Stimulated activated CD8-positive, alpha-beta memory T cell treated with anti-CD3 and anti-CD28 coated beads, Interleukin-12 subunit alpha, Interleukin-12 subunit beta, amount 100 ng/mL, for 24 hours (primary cell): ENCODE results near the gene BRAT1.
"Not testable (repeated sequence)": the region's sequence is repeated elsewhere in the genome, so short reads cannot be mapped to it uniquely, and the experiment has no call there.

Experiments used
- DNase-seq: peaks from one replicate; pipeline ENCODE4 v3.0.0-alpha.2; 2020; ENCODE audit errors: extremely low read depth

BRAT1 gene

DNA sequence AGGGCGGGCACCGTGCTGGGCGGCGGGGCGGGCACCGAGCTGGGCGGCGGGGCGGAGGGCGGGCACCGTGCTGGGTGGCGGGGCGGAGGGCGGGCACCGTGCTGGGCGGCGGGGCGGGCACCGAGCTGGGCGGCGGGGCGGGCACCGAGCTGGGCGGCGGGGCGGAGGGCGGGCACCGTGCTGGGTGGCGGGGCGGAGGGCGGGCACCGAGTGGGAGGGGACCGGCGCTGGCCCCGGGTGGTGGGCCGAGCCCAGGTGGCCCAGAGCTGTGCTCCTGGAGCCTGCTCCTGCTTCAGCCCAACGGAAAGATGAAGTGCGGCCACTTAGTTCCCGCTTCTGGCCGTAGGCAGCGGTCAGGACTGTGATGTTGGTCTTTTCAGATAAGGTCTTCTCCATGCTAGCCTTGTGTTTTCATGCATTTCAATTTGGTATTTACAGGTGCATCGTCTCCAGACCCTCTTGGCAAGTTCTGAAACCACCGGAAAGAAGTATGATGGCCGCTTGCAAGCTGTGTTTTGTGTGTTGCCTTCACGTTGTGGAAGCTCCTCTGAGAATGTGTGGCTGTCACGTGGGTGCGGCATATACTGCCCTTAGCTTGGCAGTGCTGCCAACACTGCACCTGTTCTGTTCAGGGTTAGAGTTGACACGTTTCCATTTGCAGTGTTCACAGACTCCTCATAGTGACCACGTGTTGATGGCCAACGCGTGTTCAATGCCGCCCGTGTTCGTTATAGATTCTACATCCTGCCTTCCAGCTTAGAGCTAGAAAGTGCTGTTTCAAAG is 28.7 kb upstream of the BRAT1 start:
- DNase-seq, result no peak

DNA sequence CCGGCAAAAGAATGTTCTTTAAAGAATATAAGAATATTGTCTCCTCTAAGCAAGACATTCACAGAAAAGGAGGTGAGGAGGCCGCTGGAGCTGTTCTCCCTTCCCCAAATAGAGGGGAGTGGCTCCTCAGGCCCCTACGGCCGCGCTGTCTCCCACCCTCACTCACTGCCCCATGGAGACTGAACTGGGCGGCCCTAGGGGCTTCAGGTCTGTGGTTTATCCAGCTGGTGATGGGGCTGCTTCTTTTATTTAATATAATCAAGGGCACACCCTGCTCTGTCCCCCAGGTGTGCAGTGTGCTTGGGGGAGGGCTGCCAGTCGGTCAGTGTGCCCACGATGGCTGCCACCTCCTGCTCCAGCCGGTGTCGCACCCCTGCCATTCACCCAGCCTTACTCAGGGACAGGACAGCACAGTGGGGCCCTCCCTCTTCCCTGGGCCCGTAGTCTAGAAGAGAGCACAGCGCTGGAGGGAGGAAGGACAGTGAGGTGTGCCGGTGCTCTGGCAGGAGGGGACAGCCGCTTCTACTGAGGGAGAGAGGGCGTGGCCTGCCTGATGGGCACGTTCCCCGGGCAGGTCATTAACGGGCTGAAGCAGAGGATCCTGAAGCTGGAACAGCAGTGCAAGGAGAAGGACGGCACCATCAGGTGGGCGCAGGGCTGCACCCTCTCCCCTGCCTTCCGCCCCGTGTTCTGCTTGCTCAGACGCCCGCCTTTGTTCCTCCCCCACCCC is 26.8 kb upstream of the BRAT1 start:
- DNase-seq, result no peak

DNA sequence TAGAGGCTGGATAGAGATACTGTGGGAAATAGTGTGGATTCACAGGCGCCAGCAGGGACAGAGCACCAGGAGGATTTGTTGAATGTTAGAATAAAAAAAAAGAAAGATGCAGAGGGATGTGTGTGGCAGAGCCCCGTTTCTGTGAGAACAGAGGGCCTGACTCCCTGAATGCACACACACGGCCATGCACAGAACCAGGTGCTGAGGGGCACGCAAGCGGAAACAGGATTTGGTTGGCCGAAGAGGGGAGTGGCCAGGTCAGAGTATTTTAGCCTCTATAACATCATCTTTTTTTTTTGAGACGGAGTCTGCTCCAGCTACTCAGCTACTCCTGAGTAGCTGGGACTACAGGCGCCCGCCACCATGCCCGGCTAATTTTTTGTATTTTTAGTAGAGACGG is 25.3 kb upstream of the BRAT1 start:
- no peak for DNase-seq

DNA sequence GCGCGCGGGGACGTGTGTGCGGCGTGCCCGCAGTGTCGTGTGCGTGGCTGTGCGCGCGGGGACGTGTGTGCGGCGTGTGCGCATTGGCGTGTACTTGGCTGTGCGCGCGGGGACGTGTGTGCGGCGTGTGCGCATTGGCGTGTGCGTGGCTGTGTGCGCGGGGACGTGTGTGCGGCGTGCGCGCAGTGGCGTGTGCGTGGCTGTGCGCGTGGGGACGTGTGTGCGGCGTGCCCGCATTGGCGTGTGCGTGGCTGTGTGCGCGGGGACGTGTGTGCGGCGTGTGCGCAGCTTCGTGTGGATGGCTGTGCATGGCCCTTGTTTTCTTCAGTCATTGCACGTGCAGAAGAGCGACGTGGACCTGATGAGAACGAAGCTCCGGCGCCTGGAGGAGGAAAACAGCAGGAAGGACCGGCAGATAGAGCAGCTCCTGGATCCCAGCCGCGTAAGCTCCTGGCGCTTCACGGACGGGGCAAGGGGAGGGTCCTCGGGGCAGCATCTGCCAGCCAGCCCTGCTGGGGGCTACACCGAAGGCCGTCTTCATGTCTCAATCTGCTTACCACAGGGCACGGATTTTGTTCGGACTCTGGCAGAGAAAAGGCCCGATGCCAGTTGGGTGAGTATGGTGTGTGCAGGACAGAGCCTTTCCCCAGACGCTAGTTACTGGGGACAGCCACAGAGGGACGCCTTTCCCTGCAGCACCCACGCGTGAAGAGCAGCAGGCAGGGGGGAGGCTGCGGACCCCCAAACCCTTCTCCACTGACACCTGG is 22.8 kb upstream of the BRAT1 start:
- no peak for DNase-seq

DNA sequence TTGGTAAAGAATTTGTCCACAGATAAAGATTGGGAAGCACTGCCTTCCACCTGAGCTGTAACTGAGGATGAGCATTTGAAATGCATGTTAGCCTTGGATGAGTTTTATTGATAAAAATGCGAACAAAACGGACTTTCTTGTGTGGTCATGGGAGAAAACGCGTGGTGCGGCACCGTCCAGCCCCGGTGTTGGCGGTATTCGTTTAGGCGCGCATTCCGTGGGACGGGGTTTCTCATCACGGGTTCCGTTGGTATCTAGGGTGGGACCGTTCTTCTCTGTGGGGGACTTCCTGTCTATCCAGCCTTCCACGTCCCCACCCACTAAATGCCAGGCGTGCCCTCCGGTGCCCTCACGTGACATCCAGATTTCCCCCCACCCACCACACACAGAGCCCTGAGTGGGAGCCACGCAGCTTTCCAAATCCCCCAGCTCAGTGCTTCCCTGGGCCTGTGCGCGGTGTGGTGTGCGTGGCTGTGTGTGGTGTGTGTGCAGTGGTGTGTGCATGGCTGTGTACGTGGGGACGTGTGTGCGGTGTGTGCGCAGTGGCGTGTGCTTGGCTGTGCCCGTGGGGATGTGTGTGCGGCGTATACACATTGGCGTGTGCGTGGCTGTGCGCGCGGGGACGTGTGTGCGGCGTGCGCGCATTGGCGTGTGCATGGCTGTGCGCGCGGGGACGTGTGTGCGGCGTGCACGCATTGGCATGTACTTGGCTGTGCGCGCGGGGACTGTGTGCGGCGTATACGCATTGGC is 21.6 kb upstream of the BRAT1 start:
- DNase-seq, result no peak

DNA sequence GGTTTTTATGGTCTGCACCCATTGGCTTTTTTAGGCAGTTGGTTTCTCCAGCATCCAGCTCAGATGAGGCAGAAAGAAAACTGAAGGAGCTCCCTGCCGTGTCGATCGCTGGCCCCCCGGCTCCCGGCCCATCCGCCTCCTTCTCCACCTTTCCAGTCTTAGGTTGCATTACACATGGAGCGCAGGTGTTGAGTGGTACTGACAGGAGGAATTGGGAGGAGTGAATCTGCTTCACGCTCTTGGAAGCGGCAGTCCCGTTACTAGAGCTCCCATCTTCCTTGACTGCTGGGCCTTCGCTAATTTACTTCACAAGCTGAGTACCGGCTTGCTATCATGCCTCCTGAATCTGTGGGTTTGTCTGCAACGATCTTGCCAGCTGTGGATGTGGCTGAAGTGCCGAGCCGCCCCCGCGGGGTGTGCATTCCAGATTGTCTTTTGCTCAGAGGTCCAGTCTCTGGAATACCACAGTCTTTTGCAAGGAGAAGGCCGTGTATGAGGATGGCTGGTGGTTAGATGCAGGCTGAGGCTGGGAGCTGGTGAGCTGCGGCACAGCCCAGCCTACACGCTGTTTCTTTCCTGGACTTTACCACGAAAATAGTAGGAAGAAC is 20.5 kb upstream of the BRAT1 start:
- no peak for DNase-seq

DNA sequence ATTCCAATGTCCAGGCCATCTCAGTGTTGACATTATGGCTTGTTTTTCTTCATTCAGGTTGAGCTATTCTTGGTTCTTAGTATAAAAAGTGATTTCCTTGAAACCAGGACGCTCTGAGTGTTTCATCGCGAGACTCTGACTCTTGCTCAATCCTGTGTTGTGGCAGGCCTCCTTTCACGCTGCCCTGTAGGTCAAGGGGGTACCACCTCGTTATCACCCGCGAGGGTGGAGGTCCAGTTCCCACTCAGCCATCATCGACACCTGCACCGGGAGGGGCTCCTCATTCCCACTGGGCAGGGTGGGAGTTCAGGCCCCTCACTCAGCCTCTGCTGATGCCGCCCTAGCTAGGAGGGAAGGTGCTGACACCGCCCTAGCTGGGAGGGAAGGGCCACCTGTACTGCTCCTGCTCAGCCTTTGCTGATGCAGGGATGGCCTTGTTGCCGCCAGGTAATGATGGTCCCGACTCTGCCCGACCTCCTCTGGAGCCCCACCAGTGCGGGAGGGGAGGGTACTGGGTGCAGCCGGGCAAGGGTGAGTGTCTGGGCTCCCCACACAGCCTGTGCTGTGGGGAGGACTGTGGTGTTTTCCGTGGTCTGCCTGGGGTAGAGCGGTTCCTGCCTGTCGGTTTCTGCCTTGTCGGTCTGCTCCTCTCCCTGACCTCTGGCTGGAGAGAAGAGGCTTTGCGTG is 19.9 kb upstream of the BRAT1 start:
- no peak for DNase-seq

DNA sequence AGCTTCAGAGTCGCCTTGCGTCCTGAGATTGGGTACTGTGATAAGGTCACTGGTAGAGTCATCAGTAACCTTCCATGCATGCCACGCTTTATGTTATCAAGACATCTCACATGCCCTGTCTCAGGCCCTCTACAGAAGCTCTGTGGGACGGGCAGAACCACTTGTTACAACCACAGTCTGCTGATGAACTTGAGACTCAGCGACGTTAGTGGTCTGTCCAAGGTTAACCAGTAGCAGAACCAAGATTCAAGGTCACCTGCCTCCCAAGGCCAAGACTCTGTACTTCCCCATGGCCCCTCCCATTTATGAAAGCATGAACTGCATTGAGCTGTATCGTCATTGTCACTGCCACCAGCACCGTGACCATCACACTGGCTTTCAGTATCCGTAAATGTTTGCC is 18.4 kb upstream of the BRAT1 start:
- no peak for DNase-seq

DNA sequence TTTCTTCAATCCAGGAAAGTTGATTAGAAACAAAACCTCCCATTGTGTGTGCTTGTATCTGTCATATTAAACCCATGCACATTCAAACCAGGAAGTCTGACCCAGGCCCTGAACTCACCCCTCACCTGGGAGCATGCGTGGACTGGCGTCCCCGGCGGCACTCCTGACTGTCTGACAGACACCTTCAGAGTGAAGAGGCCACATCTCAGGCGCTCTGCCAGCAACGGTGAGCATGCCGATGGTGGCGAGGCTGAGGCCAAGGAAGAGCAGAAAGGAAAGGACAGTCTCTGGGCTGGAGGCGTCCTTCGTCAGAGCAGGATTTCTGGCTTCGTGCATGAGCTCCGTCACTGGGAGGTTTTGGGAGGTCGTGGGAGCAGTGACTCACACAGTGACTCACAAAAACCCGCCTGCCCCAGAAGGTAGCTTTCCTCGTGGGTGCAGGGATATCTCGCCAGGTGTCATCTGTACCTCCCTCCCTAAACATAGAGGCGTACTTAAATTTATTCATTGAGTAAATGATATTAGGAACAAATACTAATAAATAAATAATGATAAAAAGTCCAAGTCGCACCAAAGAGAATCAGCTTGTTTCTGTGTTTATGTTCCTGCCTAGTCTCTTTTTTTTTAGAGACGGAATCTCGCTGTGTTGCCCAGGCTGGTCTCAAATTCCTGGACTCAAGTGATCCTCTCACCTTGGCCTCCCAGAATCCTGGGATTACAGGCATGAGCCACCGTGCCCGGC is 16.9 kb upstream of the BRAT1 start:
- DNase-seq, result no peak

DNA sequence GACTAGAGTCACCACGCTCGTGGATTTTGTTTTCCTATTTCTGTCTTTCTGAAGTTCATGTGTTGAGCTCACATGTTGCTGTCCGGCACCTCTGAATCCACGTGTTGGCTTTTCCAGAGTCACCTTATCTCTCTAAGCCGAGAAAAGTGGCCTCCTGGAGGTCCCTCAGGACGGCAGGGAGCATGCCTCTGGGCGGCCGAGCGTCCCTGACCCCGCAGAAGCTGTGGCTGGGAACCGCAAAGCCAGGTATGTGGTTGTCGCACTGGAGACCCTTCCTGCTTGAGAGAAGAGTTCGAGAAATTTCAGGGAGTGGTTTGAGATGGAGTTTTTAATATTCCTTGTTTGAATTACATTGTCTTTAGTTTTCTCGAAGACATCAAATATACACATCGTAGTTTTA is 16.1 kb upstream of the BRAT1 start:
- DNase-seq, result no peak

DNA sequence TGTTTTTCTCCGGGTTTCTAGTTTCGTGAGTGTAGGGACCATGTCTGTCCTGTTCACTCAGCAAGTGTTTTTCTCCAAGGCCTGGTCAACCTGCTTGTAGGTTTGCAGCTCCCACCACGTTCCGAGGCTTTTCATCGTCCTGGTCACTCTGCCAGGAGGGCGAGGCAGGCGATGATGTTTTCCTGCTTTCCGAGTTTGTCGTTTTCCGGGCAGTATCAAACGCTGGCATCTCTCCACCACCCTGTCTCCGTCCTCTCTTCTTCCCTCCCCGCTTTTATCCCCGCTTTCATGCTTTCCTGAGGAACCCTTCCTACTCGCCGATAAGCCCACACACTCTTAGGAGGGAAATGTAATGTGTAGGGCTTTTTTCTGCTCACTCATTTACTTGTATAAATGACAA is 14.7 kb upstream of the BRAT1 start:
- no peak for DNase-seq

DNA sequence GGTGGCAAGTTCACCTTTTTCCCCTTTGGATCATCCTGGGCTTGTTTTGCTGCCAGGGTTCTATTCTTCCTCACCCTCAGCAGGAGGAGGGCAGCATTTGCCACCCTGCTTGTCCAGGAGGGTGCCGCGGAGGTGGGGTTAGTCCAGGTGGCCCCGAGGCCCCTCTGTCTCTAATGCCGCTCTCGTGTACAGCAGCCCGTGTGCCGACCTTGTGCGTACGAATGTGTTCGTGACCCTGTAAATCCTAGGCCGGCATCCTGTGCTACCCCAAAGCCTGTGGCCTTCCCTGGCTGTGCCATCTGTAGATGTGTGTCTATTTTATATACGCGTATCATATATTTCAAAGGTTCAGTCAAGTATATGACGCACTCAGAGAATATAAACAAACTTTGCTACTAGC is 14.1 kb upstream of the BRAT1 start:
- no peak for DNase-seq

DNA sequence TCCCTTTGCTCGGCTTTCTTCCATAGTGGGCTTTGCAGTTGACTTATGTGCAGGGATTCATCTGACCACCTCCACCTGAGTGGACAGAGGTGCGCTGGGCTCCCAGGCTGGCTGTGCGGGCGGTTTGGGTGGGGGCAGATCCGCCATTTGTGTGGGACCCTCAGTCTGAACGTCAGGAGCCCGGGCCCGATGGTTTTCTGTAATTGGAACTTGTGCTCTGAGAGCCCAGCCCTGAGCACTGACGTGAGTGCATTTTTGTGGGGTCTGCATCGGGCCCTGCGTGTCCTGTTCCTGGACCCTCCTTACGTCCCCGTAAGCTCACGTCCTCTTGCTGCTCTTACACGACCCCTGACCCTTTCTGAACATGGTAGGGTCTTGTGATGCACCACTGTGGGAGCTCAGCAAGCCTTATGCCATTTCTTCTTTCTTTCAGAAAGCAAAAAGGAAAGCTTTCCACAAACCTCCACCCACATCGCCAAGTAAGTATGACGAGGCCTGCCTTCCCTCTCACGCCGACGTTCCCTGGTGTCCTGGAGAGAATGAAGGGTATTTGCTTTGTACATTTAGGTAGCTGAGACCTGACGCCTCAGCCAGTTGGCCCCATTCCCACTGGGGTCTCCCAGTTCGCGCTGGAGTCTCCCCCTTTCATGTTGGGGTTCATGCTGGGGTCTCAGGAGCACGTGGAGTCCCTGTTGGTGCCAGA is 13.3 kb upstream of the BRAT1 start:
- no peak for DNase-seq

DNA sequence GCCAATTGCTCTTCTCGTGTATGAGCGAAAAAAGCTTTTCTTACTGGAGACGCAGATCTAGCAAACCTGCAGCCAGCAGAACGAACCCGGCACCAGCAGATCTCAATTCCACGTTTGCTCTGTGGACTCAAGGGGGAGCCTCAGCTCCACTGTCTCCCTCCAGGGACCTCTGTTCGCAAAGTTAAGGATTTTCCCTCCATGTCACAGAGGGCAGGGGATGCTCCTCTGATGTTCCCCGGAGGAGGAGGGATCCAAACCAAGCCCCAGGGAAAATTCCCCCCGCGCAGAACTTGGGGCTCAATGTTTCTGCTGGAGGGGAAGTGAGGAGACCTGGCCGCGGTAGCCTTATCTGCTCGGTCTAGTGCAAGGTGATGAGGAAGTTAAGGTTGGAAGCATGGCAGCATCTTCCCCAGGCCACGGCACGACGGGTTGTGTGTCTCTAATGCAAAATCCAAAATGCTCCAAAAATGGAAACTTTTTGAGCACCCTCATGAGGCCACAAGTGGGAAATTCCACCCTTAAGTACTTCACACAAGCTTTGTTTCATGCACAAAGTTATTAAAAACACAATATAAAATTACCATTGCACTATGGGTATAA is 12.5 kb upstream of the BRAT1 start:
- DNase-seq, result no peak

DNA sequence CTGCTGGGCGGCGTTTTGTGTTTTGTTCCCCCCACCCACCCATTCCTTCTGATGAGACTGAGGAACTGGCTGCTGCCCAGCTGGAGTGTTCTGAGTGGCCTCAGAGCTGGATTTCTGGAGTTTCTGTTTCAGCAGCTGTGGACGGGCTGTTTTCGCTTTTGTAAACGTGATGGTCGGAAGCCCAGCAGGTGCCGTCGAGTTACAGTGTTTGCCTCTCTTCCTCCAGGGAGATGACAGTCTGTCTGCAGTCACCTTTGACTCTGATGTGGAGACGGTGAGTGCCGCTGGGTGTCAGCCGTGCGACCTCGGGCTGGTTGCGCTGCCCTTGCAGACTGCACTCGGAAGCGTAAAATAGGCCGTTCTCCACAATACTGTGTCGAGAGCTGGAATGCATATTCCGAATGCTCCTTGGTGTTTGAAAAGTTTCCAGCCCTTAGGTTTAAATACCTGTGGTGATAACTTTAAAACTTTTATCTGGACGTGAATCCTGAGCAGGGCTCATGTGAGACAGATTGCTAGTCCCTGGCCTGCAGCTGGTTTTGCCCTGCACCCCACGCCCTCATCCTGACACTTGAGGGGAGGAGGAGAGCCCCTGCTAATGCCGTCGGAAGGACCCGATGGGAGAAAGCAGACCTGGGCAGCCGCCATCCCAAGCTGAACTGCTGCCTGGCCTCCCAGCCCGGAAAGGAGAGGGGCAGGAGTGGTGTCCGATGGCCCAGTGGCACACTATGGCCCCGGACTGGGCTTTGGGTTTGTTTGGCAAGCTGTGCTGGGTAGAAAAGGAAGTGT is 11.8 kb upstream of the BRAT1 start:
- no peak for DNase-seq

DNA sequence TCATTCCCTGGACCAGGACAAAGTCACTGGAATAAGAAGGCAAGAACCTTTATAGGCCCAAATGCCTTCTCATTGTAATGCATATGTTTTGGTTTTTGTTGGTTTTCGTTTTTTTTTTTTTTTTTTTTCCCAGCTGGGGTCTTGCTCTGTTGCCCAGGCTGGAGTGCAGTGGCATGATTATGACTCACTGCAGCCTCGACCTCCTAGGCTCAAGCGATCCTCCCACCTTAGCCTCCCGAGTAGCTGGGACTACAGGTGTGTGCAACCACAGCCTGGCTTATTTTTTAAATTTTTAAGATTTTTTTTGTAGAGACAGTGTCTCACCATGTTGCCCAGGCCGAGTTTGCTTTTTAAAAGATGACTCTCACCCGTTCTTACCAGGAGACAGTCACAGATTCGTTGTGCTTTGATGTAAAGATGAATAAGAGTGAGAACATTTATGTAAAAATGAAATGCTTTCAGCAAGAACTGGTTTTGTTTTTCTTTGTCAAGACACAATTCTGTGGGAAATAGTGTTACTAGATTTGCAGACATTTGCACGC is 11.1 kb upstream of the BRAT1 start:
- no peak for DNase-seq

DNA sequence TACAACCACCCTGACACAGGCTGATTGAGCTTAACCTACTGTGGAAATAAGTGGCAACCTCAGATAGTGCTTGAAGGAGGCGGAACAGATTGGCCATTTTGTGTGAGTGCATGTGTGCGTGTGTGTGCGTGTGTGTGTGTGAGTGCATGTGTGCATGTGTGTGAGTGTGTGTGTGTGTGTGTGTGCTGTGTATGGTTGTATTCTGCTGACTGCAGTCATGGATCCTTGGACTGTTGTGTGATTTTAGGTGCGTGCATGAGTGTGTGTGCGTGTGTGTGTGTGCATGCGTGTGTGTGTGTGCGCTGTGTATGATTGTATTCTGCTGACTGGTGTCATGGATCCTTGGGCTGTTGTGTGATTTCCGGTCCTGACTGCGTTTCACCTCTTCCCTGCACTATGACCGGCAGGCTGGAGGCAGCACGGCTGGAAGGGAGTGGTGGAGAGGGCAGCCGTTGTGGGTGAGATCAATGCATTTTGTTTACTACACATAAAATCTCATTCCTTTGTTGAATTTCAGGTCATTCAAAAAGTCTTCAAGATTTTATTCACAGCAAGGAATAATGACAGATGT is 9.7 kb upstream of the BRAT1 start:
- DNase-seq, result no peak

DNA sequence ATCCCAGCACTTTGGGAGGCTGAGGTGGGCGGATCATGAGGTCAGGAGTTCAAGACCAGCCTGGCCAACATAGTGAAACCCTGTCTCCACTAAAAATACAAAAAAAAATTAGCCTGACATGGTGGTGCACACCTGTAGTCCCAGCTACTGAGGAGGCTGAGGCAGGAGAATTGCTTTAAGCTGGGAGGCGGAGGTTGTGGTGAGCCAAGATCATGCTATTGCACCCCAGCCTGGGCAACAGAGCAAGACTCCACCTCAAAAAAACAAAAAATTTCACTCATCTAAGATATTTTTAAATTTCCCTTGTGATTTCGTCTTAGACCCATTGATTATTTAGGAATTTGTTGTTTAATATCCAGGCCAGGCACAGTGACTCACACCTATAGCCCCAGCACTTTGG is 8.6 kb upstream of the BRAT1 start:
- DNase-seq, result not testable (repeated sequence)
